Fibroblast of pulmonary artery (primary cell): ENCODE measurements around the gene SIK3.
A peak's percentile ranks its signal among the peaks of the same experiment; 100 is the strongest.

Experiments
- DNase-seq: peaks from one replicate; pipeline ENCODE4 v3.0.0-alpha.2; 2010; ENCODE audit warnings: low read depth
- H3K4me3 ChIP-seq: replicated peaks from 2 replicates; pipeline ENCODE4 v1.5.1; 2011; ENCODE audit warnings: low read depth, mild to moderate bottlenecking, control low read depth, low read length, moderate library complexity
- CTCF ChIP-seq: IDR thresholded peaks from 2 replicates; pipeline ENCODE4 v1.5.1; 2011; ENCODE audit warnings: mild to moderate bottlenecking, control low read depth, low read length, inconsistent platforms; ENCODE audit errors: missing control alignments

Gene SIK3

DNA sequence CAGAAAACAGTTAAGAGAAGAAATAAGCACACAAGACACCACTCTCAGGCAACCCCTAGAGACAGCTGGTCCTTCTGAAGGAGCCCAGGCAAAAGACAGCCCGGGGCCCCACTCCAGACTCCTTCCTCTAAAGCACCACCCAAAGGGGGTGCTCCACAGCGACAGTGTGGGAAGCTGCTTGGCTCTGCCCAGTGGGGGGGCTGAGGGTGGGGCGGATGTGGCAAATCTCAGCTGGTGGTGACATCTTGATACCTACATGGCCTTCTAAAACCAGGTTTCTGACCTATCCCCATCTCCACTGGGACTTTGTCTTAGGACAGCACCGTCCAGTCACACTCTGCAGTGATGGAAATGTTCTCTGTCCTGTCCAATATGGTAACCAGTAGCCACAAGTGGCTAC, 250.6 kb downstream of the SIK3 start:
- TF ChIP-seq CTCF = no peak
- no peak for DNase-seq

GRCh38 chr11:116844722-116845121, 253.5 kb downstream of the SIK3 start:
- no peak overlapping the region for H3K4me3 ChIP-seq
- DNase-seq = no peak
- TF ChIP-seq CTCF = no peak

More for the DNA sequence above, 250.6 kb downstream of the SIK3 start:
- H3K4me3 ChIP-seq = no peak overlapping the region

- no peak for TF ChIP-seq CTCF
- no peak for DNase-seq
- no peak overlapping the region for H3K4me3 ChIP-seq
Observed at GRCh38 chr11:116843661-116844060, 254.6 kb downstream of the SIK3 start.

DNA sequence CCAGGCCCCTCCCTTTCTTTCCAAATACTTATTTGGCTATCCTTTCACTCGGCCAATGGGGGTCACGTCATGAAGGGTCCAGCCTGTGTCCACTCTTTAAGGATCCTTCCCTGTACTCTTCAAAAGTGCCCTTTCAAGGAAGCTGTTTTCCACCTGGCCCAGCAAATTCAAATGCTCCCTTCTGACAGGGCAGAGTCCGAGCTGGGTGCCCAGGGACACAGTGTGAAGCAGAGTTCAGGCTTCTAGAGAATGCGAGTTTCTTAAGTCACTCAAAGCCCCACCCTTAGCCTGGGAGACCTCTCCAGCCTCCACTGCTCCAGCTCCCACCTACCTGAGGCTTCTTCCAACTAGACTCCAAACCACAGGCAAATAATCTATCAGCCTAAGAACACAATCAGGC, 255.3 kb downstream of the SIK3 start:
- peak; percentile 14 for DNase-seq
- H3K4me3 ChIP-seq = no peak overlapping the region
- TF ChIP-seq CTCF = no peak

DNA sequence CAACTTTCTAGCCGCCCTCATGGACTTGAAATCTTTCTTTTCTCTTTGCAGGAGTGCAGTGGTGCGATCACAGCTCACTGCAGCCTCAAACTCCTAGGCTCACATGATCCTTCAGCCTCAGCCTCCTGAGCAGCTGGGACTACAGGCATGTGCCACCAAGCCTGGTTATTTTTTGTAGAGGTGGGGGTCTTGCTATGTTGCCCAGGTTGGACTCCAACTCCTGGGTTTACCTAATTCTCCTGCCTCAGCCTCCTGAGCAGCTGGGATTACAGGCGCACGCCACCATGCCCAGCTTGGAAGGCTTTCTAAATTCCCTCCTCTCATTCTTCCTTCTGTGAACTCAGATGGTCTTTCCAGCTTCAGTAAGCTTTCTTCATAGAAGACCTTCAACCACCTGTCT, 256.1 kb downstream of the SIK3 start:
- DNase-seq = no peak
- H3K4me3 ChIP-seq = no peak overlapping the region
- TF ChIP-seq CTCF = no peak

DNA sequence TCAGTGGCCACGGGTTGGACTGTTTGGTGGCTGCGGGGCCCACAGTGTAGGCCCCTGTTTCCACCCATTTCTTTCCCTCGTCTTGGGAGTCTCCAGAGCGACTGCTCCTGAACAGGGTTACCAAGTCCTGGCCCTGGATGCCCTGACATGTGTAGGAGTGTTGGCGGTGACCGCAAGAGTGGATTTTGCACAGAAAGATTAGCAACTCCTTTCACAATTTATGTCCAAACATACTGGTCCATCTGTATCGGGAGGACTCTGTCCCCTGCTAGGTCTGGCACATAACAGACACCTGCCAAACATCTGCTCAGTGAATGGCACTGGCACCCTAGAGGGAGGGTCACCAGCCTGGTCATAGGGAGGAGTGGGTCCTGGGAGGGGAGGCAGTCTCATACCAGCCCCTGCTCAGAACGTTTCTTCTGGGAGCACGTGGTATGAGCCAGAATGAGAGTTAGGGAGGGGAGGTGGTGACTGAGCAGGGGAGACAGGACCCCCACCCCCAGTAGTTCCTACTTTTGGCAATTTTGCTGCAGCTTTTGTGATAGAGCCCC, 257.4 kb downstream of the SIK3 start:
- no peak for TF ChIP-seq CTCF

GRCh38 chr11:116840224-116840745, 257.9 kb downstream of the SIK3 start:
- DNase-seq = peak; percentile 44
- H3K4me3 ChIP-seq = no peak overlapping the region
- TF ChIP-seq CTCF = peak; percentile 45

More for the DNA sequence above, 257.4 kb downstream of the SIK3 start:
- no peak overlapping the region for H3K4me3 ChIP-seq
- DNase-seq = no peak
